ENCODE results near the gene SMC1A. TPM values are rescaled to one million over a fixed set of nuclear protein-coding genes. Genes with fewer than 3 reads are reported as not detected.

The SMC1A gene
- total and polyA plus RNA-seq, 10 of the 15 experiments (the other 5 are each of a cell fraction or from before 2014, with no cell fraction given): 25.6 to 158 (median 78.0) TPM

GRCh38 chrX:53445977-53446376 is 23.5 kb upstream of the SMC1A start (continued):
- TF ChIP-seq ATF2 (IDR thresholded peaks at IDR 0.05; ENCODE audit: low read length): no peak
- TF ChIP-seq, protein P1, sequence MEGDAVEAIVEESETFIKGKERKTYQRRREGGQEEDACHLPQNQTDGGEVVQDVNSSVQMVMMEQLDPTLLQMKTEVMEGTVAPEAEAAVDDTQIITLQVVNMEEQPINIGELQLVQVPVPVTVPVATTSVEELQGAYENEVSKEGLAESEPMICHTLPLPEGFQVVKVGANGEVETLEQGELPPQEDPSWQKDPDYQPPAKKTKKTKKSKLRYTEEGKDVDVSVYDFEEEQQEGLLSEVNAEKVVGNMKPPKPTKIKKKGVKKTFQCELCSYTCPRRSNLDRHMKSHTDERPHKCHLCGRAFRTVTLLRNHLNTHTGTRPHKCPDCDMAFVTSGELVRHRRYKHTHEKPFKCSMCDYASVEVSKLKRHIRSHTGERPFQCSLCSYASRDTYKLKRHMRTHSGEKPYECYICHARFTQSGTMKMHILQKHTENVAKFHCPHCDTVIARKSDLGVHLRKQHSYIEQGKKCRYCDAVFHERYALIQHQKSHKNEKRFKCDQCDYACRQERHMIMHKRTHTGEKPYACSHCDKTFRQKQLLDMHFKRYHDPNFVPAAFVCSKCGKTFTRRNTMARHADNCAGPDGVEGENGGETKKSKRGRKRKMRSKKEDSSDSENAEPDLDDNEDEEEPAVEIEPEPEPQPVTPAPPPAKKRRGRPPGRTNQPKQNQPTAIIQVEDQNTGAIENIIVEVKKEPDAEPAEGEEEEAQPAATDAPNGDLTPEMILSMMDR (IDR thresholded peaks at IDR 0.05 in 2 of 3, conservative IDR thresholded peaks at IDR 0.05 in 1 of 3; ENCODE audit: control insufficient read depth in 2 of 3, extremely low read depth in 1 of 3, insufficient read depth in 1 of 3, low read depth in 3 of 3, low read length in 3 of 3): peak; percentile 67 to 77 (median 72)
- TF ChIP-seq, protein P2, sequence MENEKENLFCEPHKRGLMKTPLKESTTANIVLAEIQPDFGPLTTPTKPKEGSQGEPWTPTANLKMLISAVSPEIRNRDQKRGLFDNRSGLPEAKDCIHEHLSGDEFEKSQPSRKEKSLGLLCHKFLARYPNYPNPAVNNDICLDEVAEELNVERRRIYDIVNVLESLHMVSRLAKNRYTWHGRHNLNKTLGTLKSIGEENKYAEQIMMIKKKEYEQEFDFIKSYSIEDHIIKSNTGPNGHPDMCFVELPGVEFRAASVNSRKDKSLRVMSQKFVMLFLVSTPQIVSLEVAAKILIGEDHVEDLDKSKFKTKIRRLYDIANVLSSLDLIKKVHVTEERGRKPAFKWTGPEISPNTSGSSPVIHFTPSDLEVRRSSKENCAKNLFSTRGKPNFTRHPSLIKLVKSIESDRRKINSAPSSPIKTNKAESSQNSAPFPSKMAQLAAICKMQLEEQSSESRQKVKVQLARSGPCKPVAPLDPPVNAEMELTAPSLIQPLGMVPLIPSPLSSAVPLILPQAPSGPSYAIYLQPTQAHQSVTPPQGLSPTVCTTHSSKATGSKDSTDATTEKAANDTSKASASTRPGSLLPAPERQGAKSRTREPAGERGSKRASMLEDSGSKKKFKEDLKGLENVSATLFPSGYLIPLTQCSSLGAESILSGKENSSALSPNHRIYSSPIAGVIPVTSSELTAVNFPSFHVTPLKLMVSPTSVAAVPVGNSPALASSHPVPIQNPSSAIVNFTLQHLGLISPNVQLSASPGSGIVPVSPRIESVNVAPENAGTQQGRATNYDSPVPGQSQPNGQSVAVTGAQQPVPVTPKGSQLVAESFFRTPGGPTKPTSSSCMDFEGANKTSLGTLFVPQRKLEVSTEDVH (IDR thresholded peaks at IDR 0.05; ENCODE audit: low read depth, partially characterized antibody): no peak

DNA sequence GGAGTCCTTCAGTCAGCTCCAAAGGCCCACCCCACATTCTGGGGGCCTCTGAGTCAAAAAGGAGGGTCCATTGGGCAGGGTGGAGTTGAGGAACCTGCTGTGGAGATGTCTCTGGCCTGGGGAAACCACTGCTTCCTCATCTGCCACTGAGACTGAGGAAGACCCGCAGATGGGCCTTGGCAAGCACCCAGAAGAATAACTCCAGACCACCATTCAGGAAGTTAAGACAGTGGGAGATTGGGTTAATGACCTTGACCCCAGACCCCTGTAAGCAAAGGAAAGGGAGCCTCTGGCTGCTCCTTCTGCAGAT is 19.8 kb upstream of the SMC1A start:
- Histone ChIP-seq H3K9ac (ENCODE audit: control insufficient read depth, insufficient read depth, low read length) (no peak overlapping the region), H3K4me3 (no peak overlapping the region), H2AFZ (ENCODE audit: control insufficient read depth, low read depth, low read length) (no peak overlapping the region; the same call in 1 of the 2 replicates), H3K9me3 (replicated peaks; ENCODE audit: control insufficient read depth, insufficient read depth, low read length) (no peaks in the 10 kb centered on the region), H3K36me3 (ENCODE audit: control insufficient read depth in 2 of 2, insufficient read depth in 2 of 2, low read length in 1 of 2) (no peaks in the 10 kb centered on the region), H3K4me2 (ENCODE audit: control insufficient read depth, insufficient read depth) (peak overlapping the region; percentile 87; the same call in 1 of the 2 replicates), H3K27ac (ENCODE audit: control insufficient read depth, insufficient read depth) (no peak overlapping the region), H3K79me2 (ENCODE audit: control insufficient read depth, insufficient read depth, low read length) (no peaks in the 10 kb centered on the region), H3K27me3 (replicated peaks in 1 of 2; ENCODE audit: control insufficient read depth in 2 of 2, insufficient read depth in 2 of 2, low read length in 1 of 2) (peaks cover 0 to 3% of the 10 kb centered on the region in 2 experiments; a peak in 1 of 4 replicates), H3K4me1 (ENCODE audit: control insufficient read depth, insufficient read depth, low read length) (peaks cover 4% of the 10 kb centered on the region; the same call in 1 of the 2 replicates), H4K20me1 (ENCODE audit: control insufficient read depth, insufficient read depth) (no peaks in the 10 kb centered on the region)
- ChIA-PET POLR2A (interaction anchor here (0.6 kb wide), 1 partner anchor 35 kb away, joined by 6 read pairs; no protein-coding TSS in a partner anchor), CTCF (interaction anchor here (1.3 kb wide), 1 partner anchor 124 kb away, joined by 3 read pairs; no protein-coding TSS in a partner anchor), SMC1A (ENCODE audit: uncharacterized antibody, unreplicated experiment) (no interaction called here), RAD21 (ENCODE audit: unreplicated experiment) (no interaction called here)
- no peak for TF ChIP-seq ZNF622 (IDR thresholded peaks at IDR 0.05)
- TF ChIP-seq RELA (IDR thresholded peaks at IDR 0.05; ENCODE audit: borderline replicate concordance, partially characterized antibody): no peak
- no peak for TF ChIP-seq MYB (IDR thresholded peaks at IDR 0.05; ENCODE audit: borderline replicate concordance, low read depth, low read length)
- TF ChIP-seq NR2C1 (IDR thresholded peaks at IDR 0.05): no peak
- TF ChIP-seq SUPT20H (IDR thresholded peaks at IDR 0.05; ENCODE audit: borderline replicate concordance, control insufficient read depth, low read depth, low read length): no peak
- no peak for TF ChIP-seq ZBTB33 (IDR thresholded peaks at IDR 0.05)
- no peak for TF ChIP-seq NR2F1 (conservative IDR thresholded peaks at IDR 0.05)
- no peak for TF ChIP-seq HDAC2 (IDR thresholded peaks at IDR 0.05)
- TF ChIP-seq PAX5 (IDR thresholded peaks at IDR 0.05; ENCODE audit: borderline replicate concordance, low read depth, low read length): no peak
- TF ChIP-seq ATF7 (IDR thresholded peaks at IDR 0.05; ENCODE audit: low read depth): no peak
- TF ChIP-seq SP1 (IDR thresholded peaks at IDR 0.05; ENCODE audit: low read depth, low read length): no peak
- in situ Hi-C loops (cut with MboI) (no loop called here), intact Hi-C loops (cut with micrococcal nuclease; ENCODE audit: unreplicated experiment) (no loop called here)
- WGBS (ENCODE audit: insufficient coverage, insufficient replicate concordance, low lambda C conversion rate, missing lambda C conversion rate): 77% methylated on average over 1 of the region's 1 CpG
- FAIRE-seq (no peak), ATAC-seq (no peak), DNase-seq (ENCODE audit: low read depth, low spot score) (no peak)
- BruUV-seq (replicated peaks): no TSS peak
